Prostate gland (tissue), 2 donors: ENCODE data around the gene DLEC1. TPM values are rescaled to one million over a fixed set of nuclear protein-coding genes. Genes with fewer than 3 reads are reported as not detected.

Source experiments
- DNase-seq: peaks from one replicate; pipeline ENCODE4 v3.0.0-alpha.2; 2019; ENCODE audit warnings: low spot score
- H3K27ac ChIP-seq, 2 donors: fragments of 200-600 bp; sonication (generic); 2 replicates each; pipeline ENCODE4 v1.5.1; 2017 to 2019
- H3K27me3 ChIP-seq: fragments of 200-600 bp; sonication (generic); replicated peaks from 2 replicates; pipeline ENCODE4 v1.5.1; 2019; ENCODE audit not compliant: insufficient read depth
- H3K36me3 ChIP-seq, 2 donors: fragments of 200-600 bp; sonication (generic); 1 replicate in 1 of 2; 2 replicates in 1 of 2; pipeline versions ENCODE4 v1.5.1 to v1.8.1; 2017 to 2019
- H3K4me1 ChIP-seq: fragments of 200-600 bp; sonication (generic); replicated peaks from 2 replicates; pipeline ENCODE4 v1.5.1; 2019
- H3K4me3 ChIP-seq, 2 donors: fragments of 200-600 bp; sonication (generic); 2 replicates each; pipeline ENCODE4 v1.5.1; 2017 to 2019
- H3K9me3 ChIP-seq: fragments of 200-600 bp; sonication (generic); 2 replicates; pipeline ENCODE4 v1.5.1; 2017
- CTCF ChIP-seq, 4 experiments: fragments of 200-600 bp in 2 of 4; fragments of 450-650 bp in 2 of 4; sonication (generic) in 2 of 4; IDR thresholded peaks; 1 replicate in 3 of 4; 2 replicates in 1 of 4; pipeline ENCODE4 v1.5.1; 2016 to 2019; ENCODE audit warnings: antibody characterized with exemption in 4 of 4, mild to moderate bottlenecking in 2 of 4, moderate library complexity in 2 of 4
- POLR2A ChIP-seq: fragments of 450-650 bp; IDR thresholded peaks from one replicate; pipeline ENCODE4 v1.6.1; 2016; ENCODE audit warnings: antibody characterized with exemption, mild to moderate bottlenecking
- POLR2AphosphoS5 ChIP-seq: sonication (generic); formaldehyde crosslinking; IDR thresholded peaks from one replicate; pipeline ENCODE4 v1.6.1; 2017; ENCODE audit warnings: antibody characterized with exemption
- WGBS: methylation state at CpG from one replicate; pipeline ENCODE4 v1.1.5; 2018; 5-methylcytosine and 5-hydroxymethylcytosine counted together
- intact Hi-C: fragments of 100-400 bp; cut with DNase I; formaldehyde crosslinking; loops from one replicate; pipeline ENCODE4 v1.14.2; 2022
- total RNA-seq, 2 donors: library from RNA; depleted of rRNA; stranded (reverse); fragments of >200 nt; gene quantifications; one replicate each; pipeline ENCODE4 v1.1.0, GENCODE V29; 2016

Gene DLEC1
- total RNA-seq, 2 donors from 2014 or later: 0.32 to 13.1 TPM

- no peak for DNase-seq
- intact Hi-C loops: no loop called here
- no peaks in the 10 kb centered on the region for H3K27me3 ChIP-seq
- H3K4me1 ChIP-seq: peaks cover 2% of the 10 kb centered on the region
- peak overlapping the region in 1 of 2 donors; percentile 85 for H3K27ac ChIP-seq
- no peak for TF ChIP-seq POLR2A
- no peak for TF ChIP-seq CTCF (IDR thresholded peaks at IDR 0.05)
- no peak for TF ChIP-seq POLR2AphosphoS5
- whole genome bisulfite sequencing: 94% methylated on average over 10 of the region's 10 CpGs
- H3K9me3 ChIP-seq: no peaks in the 10 kb centered on the region
- H3K4me3 ChIP-seq: no peak overlapping the region
- no peaks in the 10 kb centered on the region for H3K36me3 ChIP-seq
Observed at GRCh38 chr3:37997342-37997741, 41.7 kb upstream of the DLEC1 start.

GRCh38 chr3:37997791-37998370 is 41.1 kb upstream of the DLEC1 start:
- no peaks in the 10 kb centered on the region for H3K27me3 ChIP-seq
- H3K9me3 ChIP-seq: no peaks in the 10 kb centered on the region
- H3K27ac ChIP-seq: peak overlapping the region; percentile 85 to 88
- no peak for TF ChIP-seq CTCF (IDR thresholded peaks at IDR 0.05)
- no peak for TF ChIP-seq POLR2A
- TF ChIP-seq POLR2AphosphoS5: no peak
- WGBS: 80% methylated on average over 6 of the region's 6 CpGs
- intact Hi-C loops: no loop called here
- H3K4me1 ChIP-seq: no peaks in the 10 kb centered on the region
- H3K4me3 ChIP-seq: no peak overlapping the region
- DNase-seq: no peak
- H3K36me3 ChIP-seq: no peaks in the 10 kb centered on the region

DNA sequence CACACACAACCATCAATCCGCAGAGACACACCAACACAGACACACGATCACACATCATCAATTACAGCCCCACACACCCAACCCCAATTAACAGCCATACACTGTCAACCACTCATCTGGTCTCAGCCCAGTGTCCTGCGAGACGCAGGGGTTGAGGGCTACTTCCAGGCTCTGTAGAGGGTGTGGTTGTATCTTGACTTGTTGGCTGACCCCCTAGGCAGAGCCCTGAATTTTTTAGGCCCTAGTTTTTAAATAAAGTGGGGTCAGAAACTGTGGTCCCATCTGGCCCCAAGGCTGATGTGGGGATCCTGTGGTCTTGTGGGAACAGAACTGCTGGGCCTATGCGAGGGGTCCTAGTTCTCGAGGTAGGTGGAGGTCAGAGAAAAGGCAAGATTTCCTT is 39.2 kb upstream of the DLEC1 start:
- H3K27me3 ChIP-seq: no peaks in the 10 kb centered on the region
- H3K36me3 ChIP-seq: no peaks in the 10 kb centered on the region
- H3K9me3 ChIP-seq: no peaks in the 10 kb centered on the region
- no peak for DNase-seq
- H3K4me1 ChIP-seq: peaks cover 10% of the 10 kb centered on the region
- WGBS: 91% methylated on average over 6 of the region's 6 CpGs
- no peak overlapping the region for H3K27ac ChIP-seq
- no peak for TF ChIP-seq POLR2AphosphoS5
- TF ChIP-seq CTCF (IDR thresholded peaks at IDR 0.05): no peak
- no peak for TF ChIP-seq POLR2A
- no peak overlapping the region for H3K4me3 ChIP-seq
- intact Hi-C loops: loop anchor here (5.0 kb wide), 1 partner anchor 37 kb away; the partner anchor contains the start of gene DLEC1

- H3K9me3 ChIP-seq: no peaks in the 10 kb centered on the region
- H3K36me3 ChIP-seq: no peaks in the 10 kb centered on the region
- H3K27ac ChIP-seq: peak overlapping the region in 1 of 2 donors; percentile 90
- 88% methylated on average over 6 of the region's 6 CpGs for WGBS
- TF ChIP-seq POLR2A (no peak), CTCF (IDR thresholded peaks at IDR 0.05) (no peak), POLR2AphosphoS5 (no peak)
- H3K4me1 ChIP-seq: peaks cover 14% of the 10 kb centered on the region
- H3K27me3 ChIP-seq: no peaks in the 10 kb centered on the region
- DNase-seq: no peak
- intact Hi-C loops: loop anchor here (5.0 kb wide), 1 partner anchor 37 kb away; the partner anchor contains the start of gene DLEC1
- H3K4me3 ChIP-seq: no peak overlapping the region
Observed at GRCh38 chr3:38000242-38000916, 38.6 kb upstream of the DLEC1 start.
